CD4-positive, alpha-beta T cell treated with Interleukin-15 for 4 hours (primary cell): ENCODE results near the gene SPTY2D1.
"Not testable (repeated sequence)": the region's sequence is repeated elsewhere in the genome, so short reads cannot be mapped to it uniquely, and the experiment has no call there.

Experiments
- DNase-seq: peaks from one replicate; pipeline ENCODE4 v3.0.0-alpha.2; 2020; ENCODE audit warnings: low spot score

Gene SPTY2D1, protein sequence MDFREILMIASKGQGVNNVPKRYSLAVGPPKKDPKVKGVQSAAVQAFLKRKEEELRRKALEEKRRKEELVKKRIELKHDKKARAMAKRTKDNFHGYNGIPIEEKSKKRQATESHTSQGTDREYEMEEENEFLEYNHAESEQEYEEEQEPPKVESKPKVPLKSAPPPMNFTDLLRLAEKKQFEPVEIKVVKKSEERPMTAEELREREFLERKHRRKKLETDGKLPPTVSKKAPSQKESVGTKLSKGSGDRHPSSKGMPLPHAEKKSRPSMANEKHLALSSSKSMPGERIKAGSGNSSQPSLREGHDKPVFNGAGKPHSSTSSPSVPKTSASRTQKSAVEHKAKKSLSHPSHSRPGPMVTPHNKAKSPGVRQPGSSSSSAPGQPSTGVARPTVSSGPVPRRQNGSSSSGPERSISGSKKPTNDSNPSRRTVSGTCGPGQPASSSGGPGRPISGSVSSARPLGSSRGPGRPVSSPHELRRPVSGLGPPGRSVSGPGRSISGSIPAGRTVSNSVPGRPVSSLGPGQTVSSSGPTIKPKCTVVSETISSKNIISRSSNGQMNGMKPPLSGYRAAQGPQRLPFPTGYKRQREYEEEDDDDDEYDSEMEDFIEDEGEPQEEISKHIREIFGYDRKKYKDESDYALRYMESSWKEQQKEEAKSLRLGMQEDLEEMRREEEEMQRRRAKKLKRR

DNA sequence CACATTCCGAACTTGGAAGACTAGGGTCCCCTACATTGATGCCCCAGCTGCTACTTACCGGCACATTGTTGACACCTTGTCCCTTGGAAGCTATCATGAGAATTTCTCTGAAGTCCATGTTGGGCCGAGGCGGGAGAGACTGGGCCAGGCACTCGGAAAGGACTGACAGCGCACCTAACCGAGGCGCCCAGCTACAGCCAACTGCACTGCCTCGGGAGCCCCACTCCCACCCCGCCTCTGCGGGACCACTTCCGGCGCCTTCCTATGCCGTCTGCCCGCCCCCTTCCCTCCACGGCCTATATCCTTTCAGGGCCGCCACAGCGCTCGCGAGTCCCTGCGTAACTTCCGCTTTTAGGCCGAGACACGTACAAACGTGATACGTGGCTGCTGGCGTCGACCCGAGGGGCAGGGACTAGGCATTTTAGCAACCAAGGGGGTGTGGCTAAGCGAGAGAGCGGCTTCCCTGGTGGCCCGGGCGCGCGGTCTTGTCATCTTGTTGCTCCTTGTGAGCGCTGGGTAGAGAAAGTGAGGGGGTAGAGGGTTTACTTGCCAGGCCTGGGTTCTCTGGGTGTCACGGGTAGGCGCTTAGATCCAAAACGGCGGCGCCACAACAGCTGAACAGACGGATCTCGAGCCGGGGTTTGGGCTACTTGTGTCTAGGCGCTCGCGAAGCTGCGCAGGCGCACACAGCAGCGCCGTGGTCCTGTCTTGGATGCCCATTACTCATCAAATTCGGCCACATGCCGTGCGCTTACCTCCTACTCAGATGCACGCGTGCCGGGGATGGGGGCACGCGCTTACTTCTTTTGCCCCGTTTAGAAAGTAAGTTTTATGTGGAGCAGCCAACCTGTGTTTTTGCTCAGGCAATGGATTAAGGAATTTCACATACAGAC, at the start of gene SPTY2D1:
TSS of gene SPTY2D1 (minus strand) at position 203 of the 893 bp plus-strand sequence. CDS start at position 118, 85 bp downstream.
- peak; percentile 97 for DNase-seq

DNA sequence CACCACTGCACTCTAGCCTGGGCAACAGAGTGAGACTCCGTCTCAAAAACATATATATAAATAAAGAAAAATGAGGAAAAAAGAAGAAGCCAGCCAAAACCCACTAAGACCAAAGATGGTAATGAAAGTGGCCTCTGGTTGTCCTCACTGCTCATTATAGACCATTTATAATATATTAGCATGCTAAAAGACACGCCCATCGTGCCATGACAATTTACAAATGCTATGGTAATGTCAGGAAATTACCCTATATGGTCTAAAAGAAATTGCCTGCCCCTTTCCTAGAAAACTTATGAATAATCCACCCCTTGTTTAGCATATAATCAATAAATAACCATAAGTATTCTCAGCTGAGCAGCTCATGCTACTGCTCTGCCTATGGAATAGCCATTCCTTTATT, 48.3 kb upstream of the SPTY2D1 start:
- DNase-seq: no peak

DNA sequence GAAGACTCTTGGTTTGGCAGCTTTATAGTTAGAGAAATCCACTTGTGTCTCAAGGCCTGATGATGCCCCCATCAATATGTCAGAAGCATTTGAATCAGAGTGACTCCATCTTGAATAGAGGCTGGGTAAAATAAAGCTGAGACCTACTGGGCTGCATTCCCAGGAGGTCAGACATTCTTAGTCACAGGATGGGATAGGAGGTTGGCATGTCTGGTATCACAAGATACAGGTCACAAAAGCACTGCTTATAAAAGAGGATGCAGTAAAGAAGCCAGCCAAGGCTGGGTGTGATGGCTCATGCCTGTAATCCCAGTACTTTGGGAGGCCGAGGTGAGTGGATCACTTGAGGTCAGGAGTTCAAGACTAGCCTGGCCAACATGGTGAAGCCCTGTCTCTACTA, 47.8 kb upstream of the SPTY2D1 start:
- not testable (repeated sequence) for DNase-seq

DNA sequence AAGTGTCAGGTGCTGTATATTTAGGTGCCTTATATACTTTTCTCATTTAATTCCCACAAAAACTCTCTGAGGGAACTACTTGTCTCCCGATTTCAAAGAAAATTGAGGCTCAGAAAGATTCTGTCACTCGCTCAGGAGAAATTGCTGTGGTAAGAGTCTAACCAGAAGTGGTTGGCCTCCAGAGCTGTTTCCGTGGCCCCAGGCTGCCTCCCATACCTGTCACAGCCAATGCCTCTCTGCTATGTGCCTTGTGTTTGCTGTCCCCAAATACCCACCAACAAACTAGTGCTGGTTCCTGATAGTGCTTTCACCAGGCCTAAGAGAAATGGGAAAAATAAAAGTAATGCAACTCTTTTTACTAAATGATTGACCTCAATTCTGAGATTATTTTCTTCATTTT, 43.4 kb upstream of the SPTY2D1 start:
- no peak for DNase-seq

DNA sequence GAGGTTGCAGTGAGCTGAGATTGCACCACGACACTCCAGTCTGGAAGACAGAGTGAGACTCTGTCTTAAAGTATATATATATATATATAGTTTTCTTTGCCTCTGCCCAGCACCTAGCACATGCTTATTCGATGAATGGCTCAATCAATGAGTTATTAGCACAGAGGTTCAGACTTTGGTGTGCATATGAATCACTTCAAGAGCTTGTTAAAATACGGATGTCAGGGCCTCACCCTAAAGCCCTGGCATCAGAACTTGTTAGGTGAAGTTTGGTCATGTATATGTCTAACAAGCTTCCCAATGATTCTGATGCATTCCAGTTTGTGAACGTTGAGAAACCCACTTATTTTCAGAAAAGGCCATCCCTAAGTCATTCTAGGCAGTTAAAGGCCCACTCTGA, 42.7 kb upstream of the SPTY2D1 start:
- no peak for DNase-seq

DNA sequence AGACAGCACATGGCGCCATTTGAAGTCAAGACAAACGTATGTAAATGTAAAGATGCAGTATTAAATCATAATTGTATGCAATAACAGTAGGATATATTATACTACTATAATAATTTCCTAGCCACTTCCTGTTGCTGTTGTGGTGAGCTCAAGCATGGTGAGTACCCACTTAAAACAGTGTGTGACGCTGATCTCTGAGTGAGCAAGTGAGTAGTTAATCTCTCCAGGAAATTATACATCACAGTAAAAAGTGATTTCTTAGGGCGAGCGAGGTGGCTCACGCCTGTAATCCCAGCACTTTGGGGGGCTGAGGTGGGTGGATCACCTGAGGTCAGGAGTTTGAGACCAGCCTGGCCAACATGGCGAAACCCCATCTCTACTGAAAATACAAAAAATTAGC, 38.1 kb upstream of the SPTY2D1 start:
- DNase-seq: peak; percentile 65

DNA sequence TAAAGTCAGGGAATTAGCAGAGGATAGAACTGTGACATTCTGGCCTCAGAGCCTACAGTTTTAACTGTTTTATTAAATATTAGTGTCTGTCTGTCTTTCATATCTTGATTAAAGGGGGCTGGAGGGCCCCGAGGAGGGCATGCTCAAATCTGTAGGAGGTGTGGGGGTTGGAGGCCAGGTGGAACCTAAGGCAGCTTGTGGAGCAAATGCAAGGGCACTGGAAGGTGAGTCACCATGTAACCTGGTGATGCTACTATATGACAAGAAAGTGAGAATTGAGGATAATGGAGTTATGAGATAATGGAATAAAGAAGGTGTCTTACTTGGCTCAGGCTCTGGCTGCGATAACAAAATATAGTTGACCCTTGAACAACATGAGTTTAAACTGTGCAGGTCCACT, 37.1 kb upstream of the SPTY2D1 start:
- no peak for DNase-seq

DNA sequence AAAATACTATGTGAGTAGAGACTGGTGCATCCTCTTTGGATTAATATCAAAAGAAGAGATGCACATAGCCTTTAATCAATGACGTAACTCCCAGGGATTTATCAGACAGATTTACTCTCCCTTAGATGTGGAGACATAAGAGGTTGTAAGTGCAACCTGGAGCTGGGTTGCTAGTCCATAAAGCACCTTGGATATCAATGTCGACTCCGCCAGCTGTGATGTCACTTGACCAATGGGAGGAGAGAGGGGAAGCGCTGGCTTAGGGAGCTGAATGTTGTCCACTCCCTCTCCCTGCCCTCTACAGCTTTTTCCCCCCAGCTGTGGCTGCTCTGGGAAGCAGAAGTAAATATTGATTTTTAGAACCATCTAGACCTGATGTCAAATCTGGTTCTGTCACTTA, 35.6 kb upstream of the SPTY2D1 start:
- no peak for DNase-seq

DNA sequence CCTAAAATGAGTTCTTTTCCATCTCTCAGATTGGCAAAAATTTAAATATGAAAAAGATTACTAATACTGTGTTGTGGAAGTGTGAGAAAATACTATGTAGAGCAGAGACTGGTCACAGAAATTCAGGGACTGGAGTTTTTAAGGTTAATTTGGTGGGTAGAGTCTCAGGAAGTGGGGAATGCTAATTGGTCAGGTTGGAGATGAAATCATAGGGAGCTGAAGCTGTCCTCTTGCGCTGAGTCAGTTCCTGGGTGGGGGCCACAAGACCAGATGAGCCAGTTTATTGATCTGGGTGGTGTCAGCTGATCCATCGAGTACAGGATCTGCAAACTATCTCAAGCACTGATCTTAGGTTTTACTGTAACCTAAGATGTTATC, 35.1 kb upstream of the SPTY2D1 start:
- DNase-seq: peak; percentile 52

DNA sequence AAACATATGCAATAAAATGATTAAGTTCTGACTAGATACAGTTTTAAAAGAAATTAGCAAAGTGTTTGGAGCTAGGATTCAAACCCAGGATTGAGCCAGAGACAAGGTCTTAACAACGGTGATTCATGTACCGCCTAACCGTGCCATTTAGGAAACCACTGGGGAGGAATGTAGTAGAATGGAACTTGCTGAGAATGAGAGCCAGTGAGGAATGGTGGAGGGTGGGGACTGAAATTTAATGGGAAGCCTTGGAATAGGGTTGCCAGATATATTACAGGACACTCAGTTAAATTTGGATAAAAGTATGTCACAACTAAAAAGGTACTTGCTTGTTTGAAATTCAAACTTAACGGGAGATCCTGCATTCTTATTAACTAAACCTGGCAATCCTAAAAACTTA, 34.0 kb upstream of the SPTY2D1 start:
- no peak for DNase-seq

DNA sequence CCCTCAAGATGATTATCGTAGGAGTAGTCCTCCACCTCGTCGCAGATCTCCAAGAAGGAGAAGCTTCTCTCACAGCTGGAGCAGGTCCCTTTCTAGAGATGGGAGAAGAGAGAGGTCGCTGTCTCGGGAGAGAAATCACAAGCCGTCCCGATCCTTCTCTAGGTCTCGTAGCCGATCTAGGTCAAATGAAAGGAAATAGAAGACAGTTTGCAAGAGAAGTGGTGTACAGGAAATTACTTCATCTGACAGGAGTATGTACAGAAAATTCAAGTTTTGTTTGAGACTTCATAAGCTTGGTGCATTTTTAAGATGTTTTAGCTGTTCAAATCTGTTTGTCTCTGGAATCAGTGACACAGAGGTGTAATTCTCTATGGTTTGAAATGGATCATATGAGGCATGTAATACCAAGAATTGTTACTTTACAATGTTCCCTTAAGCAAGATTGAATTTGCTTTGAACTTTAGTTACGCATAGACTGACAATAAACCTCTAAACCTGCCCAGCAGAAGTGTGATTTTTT, 31.3 kb upstream of the SPTY2D1 start:
- DNase-seq: peak; percentile 10

DNA sequence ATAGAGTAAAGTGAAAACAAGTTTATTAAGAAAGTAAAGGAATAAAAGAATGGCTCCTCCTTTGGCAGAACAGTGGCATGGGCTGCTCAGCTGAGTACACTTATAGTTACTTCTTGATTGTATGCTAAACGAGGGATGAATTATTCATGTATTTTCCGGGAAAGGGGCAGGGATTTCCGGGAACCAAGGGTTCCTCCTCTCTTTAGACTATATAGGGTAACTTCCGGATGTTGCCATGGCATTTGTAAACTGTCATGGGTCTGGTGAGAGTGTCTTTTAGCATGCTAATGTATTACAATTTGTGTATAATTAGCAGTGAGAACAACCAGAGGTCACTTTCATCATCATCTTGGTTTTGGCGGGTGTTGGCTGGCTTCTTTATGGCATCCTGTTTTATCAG, 23.5 kb upstream of the SPTY2D1 start:
- no peak for DNase-seq

DNA sequence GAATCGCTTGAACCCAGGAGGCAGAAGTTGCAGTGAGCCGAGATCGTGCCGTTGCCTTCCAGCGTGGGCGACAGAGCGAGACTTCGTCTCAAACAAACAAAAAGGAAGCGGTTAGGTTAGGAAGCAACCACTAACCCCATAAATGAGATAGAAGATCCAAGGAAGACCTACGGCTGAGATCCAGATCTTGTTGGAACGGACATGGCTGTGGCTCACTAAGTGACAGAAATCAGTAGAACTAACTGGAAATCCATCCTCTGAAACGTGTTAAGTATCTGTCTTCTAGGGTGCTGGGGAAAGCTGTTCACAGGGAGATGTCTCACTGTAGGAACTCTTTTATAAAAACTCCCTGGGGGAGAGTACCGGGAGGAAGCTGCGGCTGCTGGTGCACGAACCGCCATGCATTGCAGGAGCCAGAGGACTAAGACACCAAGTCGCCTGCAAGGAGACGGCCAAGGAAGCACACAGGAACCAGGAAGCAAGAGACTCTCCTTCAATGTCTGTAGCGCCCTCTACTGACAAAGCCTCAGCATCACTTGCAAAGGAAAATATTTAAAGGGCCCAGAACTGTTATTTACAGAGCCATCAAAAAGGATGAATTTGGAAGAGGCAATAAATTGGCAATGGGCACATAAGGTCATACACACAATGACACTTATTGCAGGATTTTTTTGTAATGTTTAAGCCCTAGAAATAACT, 16.9 kb upstream of the SPTY2D1 start:
- peak; percentile 61 for DNase-seq

DNA sequence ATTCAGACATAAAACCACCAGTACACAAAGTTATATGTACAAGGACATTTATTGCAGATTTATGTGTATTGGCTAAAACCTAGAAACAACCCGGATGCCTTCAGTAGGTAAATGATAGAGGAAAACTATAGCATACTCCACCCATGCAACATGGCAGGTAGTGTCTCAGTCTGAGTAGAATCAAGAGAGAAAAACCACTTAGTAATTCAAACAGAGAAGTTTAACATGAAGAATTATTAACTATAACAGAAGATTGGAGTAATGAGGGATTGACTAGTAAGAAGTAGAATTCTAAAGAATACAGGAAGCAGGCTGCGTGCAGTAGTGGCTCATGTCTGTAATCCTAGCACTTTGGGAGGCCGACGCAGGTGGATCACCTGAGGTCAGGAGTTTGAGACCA, 16.2 kb upstream of the SPTY2D1 start:
- DNase-seq: no peak

DNA sequence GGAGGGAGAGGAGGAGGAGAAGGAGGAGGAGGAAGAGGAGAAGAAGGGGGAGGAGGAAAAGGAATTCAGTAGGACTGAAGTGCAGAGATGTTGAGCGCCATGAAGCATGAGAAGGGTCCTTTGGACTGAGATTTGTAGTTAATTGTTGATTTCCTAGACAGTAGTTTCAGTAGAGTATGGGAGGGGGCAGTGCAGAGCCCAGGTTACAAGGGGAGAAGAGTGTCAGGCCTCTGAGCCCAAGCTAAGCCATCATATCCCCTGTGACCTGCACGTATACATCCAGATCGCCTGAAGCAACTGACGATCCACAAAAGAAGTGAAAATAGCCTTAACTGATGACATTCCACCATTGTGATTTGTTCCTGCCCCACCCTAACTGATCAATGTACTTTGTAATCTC, 8.9 kb upstream of the SPTY2D1 start:
- not testable (repeated sequence) for DNase-seq

DNA sequence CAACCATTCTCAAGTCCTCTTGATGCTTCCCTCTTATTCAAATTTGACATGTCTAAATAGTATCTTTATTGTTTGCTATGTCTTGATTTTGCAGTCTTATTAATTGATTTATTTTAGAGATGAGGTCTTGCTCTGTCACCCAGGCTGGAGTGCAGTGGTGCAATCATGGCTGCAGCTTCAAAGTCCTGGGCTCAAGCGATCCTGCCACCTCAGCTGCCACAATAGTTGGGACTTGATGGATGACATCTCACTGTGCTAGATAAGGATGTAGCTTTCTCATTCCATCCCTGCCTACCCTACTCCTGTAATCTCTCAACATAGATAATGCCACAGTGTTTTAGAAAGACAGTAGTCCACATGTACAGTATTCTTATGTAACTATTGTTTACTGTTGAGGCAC, 7.5 kb upstream of the SPTY2D1 start:
- DNase-seq: no peak

DNA sequence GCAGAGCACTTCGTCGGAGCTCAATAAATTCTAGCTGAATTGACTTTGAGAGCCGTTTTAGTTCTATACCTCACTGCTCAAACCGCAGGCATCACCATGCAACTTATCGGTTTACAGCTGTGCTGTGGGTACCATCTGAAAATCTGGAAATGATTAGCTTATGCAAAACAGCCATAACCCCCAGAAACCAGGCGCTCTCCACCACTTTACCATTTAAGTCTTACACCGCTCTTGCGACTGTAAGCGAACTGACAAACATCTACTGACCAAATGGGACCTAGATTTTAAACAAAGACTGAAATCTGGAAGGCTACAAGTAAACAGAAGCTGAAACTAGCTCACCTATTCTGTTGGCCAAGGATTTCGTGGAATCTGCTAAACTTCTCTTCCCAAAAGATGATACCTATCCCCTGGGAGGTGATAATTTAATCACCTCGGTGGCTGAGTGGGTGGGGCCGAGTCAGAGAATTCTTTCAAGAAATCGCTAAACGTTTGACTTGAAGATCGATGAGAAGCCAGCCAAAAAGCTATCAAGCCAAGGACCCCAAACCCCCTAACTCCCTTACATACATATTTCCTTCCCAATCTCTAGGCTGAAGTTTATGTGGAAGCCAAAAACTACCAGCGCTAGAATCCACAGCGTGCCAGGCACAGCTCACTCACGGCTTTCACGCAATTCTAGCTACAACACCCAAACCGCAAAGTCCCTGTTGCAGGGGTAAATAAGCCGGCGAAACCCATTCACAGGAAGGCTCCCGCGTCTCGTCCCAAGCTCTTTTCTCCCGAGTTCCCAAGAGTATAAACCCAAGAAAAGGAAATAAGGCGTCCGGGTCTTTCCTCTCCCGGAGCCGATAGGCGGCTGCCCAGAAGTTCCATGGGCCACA, 644 bp downstream of the SPTY2D1 start:
- peak; percentile 10 for DNase-seq

DNA sequence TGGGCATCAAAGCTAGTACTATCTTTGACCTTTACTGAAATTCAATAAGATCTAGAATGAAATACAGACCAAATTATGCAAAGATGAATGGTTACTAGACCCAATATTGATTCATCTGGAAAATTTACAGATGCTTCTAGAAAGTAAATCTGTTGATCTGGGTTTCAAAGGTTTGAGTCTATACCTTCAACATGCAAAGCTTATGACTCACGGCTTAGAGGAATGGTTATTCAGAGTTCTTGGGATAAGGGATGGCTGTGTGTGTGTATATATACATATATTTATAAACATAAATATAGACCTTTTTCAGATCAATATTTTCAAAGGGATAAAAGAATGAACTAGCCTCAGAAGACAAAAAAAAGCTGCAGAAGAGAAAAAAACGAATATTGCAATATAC, 1.3 kb downstream of the SPTY2D1 start:
- DNase-seq: peak; percentile 17

DNA sequence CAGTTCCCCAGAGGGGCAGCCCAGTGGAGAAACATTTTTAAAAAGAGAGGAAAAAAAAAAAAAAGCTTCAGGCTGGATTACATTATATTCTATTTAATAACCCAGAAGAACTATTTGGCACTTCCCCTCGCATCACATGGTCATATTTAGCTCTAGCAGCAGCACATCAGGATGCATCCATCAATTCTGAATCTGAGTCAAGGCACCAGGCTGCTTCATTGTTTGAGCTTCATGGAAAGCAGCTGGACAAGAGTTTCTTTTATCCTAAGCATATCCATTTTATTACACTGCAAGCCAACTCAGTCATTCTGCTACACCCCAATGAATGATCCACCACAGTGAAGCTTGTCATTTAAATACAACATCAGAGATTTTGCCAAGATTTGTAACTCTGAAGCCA, 10.0 kb downstream of the SPTY2D1 start:
- DNase-seq: no peak

DNA sequence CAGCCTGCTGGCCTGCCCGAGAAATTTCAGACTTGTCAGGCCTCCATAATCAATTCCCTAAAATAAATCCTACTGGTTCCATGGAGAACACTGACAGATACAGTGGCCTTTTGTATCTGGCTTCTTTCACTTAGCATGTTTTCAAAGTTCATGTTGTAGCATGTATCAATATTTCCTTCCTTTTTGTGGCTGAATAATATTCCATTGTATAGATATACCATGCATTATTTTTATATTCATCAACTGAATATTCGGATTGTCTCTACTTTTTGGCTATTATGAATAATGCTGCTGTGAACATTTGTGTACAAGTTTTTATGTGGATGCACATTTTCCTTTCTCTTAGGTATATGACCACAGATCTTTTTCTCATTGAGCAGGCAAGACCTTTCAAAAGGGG, 10.4 kb downstream of the SPTY2D1 start:
- no peak for DNase-seq
